Glutamatergic neuron (in vitro differentiated cells): ENCODE results near the gene TMEM121. TPM values are rescaled to one million over a fixed set of nuclear protein-coding genes. Genes with fewer than 3 reads are reported as not detected.
A peak's percentile ranks its signal among the peaks of the same experiment; 100 is the strongest.
"Not testable (repeated sequence)": the region's sequence is repeated elsewhere in the genome, so short reads cannot be mapped to it uniquely, and the experiment has no call there.

Source experiments
- DNase-seq: peaks from one replicate; pipeline ENCODE4 v3.0.0; 2022
- H3K27ac Mint-ChIP-seq: one replicate; pipeline ENCODE4 v1.8.0; 2020; ENCODE audit warnings: mild to moderate bottlenecking, mixed read lengths, inconsistent platforms; ENCODE audit not compliant: unreplicated experiment
- H3K27me3 Mint-ChIP-seq: one replicate; pipeline ENCODE4 v1.8.0; 2020; ENCODE audit warnings: mild to moderate bottlenecking, moderate library complexity, mixed read lengths, inconsistent platforms; ENCODE audit not compliant: unreplicated experiment
- H3K36me3 Mint-ChIP-seq: one replicate; pipeline ENCODE4 v1.8.0; 2020; ENCODE audit warnings: mild to moderate bottlenecking, mixed read lengths, inconsistent platforms; ENCODE audit not compliant: unreplicated experiment
- H3K4me1 Mint-ChIP-seq: one replicate; pipeline ENCODE4 v1.8.0; 2020; ENCODE audit warnings: mild to moderate bottlenecking, low read depth, mixed read lengths, inconsistent platforms; ENCODE audit not compliant: unreplicated experiment
- H3K4me3 Mint-ChIP-seq: one replicate; pipeline ENCODE4 v1.8.0; 2020; ENCODE audit warnings: mild to moderate bottlenecking, mixed read lengths, inconsistent platforms; ENCODE audit not compliant: unreplicated experiment
- H3K9me3 Mint-ChIP-seq: one replicate; pipeline ENCODE4 v1.8.0; 2020; ENCODE audit warnings: mild to moderate bottlenecking, moderate library complexity, mixed read lengths, inconsistent platforms; ENCODE audit not compliant: unreplicated experiment
- total RNA-seq: library from RNA; stranded (reverse); fragmentation: NEBNext Ultra II Directional; extraction: Animal tissue kit (Norgen Biotek cat#: 25700); gene quantifications from one replicate; pipeline ENCODE4 v1.2.1, GENCODE V29; 2021; ENCODE audit not compliant: unreplicated experiment
- TF ChIP-seq, protein P1 (sequence below): fragments of 200-600 bp; sonication (generic); IDR thresholded peaks from one replicate; pipeline ENCODE4 v1.5.0; 2021; ENCODE audit not compliant: partially characterized antibody, unreplicated experiment

TMEM121 gene
- total RNA-seq, 1 donor from 2014 or later, result 2.7 TPM

DNA sequence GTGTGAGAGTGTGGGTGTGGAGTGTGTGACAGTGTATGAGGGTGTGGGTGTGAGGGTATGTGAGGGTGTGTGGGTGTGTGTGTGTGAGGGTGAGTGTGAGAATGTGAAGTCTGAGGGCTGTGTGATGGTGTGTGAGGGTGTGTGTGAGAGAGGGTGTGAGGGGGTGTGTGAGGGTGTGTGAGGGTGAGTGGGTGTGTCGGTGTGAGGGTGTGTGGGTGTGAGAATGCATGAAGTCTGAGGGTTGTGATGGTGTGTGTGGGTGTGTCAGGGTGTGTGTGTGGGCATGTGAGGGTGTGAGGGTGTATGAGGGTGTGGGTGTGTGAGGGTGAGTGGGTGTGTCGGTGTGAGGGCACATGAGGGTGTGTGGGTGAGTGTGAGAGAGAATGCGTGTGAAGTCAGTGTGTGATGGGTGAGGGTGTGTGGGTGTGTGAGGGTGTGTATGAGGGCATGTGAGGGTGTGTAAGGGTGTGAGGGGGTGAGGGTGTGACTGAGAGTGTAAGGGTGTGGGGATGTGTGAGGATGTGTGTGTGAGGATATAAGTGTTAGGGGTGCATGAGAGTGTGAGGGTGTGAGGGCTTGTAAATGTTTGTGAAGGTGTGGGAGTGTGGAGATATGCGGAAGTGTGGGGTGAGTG, 36.4 kb downstream of the TMEM121 start:
- Mint-ChIP-seq H3K27ac (no peak overlapping the region), H3K9me3 (peaks cover 15% of the 10 kb centered on the region), H3K27me3 (peaks cover 12% of the 10 kb centered on the region), H3K4me1 (no peaks in the 10 kb centered on the region), H3K4me3 (no peak overlapping the region), H3K36me3 (peaks cover 10% of the 10 kb centered on the region)
- TF ChIP-seq, protein P1, sequence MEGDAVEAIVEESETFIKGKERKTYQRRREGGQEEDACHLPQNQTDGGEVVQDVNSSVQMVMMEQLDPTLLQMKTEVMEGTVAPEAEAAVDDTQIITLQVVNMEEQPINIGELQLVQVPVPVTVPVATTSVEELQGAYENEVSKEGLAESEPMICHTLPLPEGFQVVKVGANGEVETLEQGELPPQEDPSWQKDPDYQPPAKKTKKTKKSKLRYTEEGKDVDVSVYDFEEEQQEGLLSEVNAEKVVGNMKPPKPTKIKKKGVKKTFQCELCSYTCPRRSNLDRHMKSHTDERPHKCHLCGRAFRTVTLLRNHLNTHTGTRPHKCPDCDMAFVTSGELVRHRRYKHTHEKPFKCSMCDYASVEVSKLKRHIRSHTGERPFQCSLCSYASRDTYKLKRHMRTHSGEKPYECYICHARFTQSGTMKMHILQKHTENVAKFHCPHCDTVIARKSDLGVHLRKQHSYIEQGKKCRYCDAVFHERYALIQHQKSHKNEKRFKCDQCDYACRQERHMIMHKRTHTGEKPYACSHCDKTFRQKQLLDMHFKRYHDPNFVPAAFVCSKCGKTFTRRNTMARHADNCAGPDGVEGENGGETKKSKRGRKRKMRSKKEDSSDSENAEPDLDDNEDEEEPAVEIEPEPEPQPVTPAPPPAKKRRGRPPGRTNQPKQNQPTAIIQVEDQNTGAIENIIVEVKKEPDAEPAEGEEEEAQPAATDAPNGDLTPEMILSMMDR, result no peak
- DNase-seq, result no peak

DNA sequence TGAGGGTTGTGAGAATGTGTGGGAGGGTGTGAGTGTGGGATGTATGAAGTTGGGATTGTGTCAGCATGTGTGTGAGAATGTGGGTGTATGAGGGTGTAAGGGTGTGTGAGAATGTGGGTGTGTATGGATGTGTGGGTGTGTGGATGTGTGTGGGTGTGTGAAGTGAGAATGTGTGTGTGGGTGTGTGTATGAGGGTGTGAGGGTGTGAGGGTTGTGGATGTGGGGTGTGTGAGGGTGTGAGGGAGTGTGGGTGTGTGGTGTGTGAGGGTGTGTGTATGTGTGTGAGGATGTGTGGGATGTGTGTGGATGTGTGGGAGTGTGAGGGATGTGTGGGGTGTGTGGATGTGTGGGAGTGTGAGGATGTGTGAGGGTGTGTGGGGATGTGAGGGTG, 37.0 kb downstream of the TMEM121 start:
- TF ChIP-seq, protein P1, result no peak
- Mint-ChIP-seq H3K4me1 (no peaks in the 10 kb centered on the region), H3K27ac (no peak overlapping the region), H3K36me3 (peaks cover 15% of the 10 kb centered on the region), H3K27me3 (peaks cover 16% of the 10 kb centered on the region), H3K9me3 (peaks cover 20% of the 10 kb centered on the region), H3K4me3 (no peak overlapping the region)
- no peak for DNase-seq

DNA sequence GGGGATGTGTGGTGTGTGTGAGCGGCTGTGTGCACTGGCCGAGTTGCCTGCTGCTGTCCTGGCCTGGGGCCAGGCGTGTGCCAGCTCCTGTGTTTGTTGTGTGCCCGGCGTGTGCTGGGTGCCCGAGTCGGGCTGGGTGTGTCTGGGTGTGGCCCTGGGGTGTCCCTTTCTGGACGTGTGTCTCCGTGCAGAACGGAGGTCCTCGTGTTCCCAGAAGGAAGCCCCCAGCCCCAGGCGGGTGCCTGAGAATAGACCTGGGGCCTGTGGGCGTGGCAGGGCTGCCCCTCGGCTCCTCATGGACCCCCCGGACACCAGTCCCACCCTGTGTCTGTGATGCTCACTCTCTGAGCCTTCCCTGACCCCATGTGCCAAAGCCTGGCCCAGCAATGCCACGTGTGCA, 38.2 kb downstream of the TMEM121 start:
- H3K4me1 Mint-ChIP-seq, H3K4me3 Mint-ChIP-seq, H3K27ac Mint-ChIP-seq, DNase-seq: not testable (repeated sequence)
- Mint-ChIP-seq H3K9me3 (peaks cover 22% of the 10 kb centered on the region), H3K36me3 (peaks cover 15% of the 10 kb centered on the region), H3K27me3 (peaks cover 21% of the 10 kb centered on the region)

DNA sequence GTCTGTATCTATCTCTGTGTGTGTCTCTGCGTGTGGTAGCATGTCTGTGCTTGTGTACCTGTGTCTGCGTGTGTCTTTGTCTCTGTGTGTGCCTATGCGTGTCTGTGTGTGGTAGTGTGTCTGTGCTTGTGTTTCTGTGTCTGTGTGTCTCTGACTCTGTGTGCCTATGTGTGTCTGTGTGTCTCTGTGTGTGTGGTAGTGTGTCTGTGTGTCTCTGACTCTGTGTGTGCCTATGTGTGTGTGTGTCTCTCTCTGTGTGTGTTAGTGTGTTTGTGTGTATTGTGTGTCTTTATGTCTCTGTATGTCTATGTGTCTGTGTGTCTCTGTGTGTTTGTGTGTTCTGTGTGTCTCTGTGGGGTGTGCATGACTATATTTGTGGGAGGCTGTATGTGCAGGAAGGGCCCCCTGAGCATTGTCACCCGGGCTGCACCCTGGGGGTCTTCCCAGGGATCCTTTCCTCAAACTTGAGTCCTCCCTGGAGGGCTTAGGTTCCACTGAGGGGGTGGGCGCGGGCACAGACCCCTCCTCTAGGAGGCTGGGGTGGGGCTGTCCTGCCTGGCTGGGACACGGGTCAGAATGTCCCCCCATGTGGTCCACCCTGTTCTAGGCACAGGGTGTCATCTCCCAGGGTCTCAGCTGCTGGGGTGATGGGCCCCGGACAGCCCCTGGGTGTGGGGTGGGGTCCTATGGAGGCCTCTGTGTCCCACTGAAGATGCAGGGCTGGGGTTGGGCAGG, 39.0 kb downstream of the TMEM121 start:
- Mint-ChIP-seq H3K36me3 (peaks cover 15% of the 10 kb centered on the region), H3K9me3 (peaks cover 27% of the 10 kb centered on the region), H3K27me3 (peaks cover 21% of the 10 kb centered on the region)
- H3K4me3 Mint-ChIP-seq, H3K4me1 Mint-ChIP-seq, DNase-seq, H3K27ac Mint-ChIP-seq: not testable (repeated sequence)

DNA sequence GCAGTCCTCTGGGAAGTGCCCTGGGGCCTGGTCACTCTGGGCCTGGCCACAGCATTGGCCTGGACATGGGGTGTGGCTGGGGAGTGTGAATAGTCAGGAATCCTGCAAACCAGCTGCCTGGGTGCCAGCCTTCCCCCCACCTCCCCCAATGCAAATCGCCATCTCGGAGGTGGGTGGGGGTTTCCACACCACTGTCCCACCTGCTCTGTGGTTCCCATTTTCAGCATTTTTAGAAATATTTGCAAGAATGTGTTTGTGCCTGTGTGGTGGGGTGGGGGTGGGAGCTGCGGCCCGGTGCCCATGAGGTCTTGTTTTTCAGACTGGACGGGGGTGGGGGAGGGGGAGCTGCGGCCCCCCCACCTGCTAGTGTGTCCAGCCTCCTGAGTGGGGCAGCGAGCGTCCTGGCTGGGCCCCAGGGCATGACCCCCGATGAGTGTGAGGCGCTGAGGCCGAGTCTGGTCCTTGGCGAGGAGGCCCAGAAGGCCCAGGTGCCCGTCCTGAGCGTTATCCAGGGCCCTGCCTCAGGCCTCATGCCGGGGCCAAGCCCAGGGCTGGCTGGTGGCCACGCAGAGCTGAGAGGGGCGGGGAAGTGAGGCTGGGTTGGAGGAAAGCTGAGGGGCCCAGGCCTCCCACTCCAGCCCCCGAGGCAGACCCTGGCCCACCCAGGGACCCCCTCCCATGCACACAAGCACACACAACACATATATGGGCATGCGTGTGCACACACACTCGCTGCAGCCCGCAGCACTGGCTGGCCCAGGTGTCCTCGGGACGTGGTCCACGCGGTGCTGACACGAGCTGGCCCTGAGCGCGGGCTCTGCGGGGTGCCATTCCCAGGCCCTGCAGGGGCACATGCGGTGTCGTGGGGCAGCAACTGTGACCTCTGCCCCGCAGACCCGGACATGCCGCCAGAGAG, 40.1 kb downstream of the TMEM121 start:
- not testable (repeated sequence) for DNase-seq, H3K27ac Mint-ChIP-seq, H3K4me1 Mint-ChIP-seq, H3K4me3 Mint-ChIP-seq
- H3K27me3 Mint-ChIP-seq, result peaks cover 24% of the 10 kb centered on the region
- H3K9me3 Mint-ChIP-seq, result peaks cover 28% of the 10 kb centered on the region
- peaks cover 15% of the 10 kb centered on the region for H3K36me3 Mint-ChIP-seq

DNA sequence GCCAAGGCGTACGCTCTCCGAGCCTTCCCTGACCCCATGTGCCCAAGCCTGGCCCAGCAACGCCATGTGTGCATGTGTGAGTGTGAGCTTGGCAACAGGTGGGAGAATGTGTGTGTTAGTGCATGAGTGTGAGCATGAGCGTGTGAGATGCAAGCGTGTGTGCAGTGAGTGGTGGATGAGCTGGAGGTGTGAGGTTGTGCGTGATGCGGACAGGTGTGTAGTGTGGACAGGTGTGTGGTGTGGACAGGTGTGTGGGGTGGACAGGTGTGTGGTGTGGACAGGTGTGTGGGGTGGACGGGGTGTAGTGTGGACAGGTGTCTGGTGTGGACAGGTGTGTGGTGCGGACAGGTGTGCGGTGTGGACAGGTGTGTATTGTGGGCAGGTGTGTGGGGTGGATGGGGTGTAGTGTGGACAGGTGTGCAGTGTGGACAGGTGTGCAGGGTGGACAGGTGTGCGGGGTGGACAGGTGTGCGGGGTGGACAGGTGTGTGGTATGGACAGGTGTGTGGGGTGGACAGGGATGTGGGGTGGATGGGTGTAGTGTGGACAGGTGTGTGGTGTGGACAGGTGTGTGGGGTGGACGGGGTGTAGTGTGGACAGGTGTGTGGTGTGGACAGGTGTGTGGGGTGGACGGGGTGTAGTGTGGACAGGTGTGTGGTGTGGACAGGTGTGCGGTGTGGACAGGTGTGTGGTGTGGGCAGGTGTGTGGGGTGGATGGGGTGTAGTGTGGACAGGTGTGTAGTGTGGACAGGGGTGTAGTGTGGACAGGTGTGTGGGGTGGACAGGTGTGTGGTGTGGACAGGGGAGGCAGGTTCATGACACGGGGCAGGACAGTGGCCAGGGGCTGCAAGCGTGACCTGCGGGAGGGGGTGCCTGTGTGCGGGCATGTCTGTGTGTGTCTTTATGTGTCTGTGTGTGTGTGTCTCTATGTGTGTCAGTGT, 41.1 kb downstream of the TMEM121 start:
- not testable (repeated sequence) for H3K4me3 Mint-ChIP-seq

DNA sequence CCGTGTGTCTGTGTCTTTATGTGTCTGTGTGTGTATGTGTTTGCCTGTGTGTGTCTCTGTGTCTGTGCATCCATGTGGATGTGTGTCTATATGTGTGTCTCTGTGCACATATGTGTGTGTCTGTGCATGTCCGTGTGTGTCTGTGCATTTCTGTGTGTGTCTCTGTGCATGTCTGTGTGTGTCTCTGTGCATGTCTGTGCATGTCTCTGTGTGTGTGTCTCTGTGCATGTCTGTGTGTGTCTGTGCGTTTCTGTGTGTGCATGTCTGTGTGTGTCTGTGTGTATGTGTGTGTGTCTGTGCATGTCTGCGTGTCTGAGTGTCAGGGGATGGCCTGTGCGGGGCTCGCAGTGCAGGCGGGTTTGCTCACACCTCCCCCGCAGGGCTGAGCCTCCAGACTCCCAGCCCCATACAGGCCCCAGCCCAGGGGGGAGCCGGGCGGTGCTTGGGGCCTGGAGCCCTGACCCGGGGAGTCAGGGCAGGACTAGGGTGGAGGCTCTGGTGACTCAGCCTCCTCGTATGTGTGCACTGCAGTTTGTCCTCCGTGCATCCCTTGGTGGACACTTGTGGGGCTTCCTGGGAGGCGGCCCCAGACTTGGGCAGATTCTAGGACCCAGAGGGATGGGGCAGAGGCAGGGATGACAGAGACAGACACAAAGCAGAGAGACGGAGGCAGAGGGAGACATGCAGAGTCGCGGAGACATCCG, 41.9 kb downstream of the TMEM121 start:
- H3K4me1 Mint-ChIP-seq, H3K4me3 Mint-ChIP-seq, DNase-seq, H3K27ac Mint-ChIP-seq: not testable (repeated sequence)
- H3K27me3 Mint-ChIP-seq, result peaks cover 23% of the 10 kb centered on the region
- H3K9me3 Mint-ChIP-seq, result peaks cover 28% of the 10 kb centered on the region
- H3K36me3 Mint-ChIP-seq, result peaks cover 19% of the 10 kb centered on the region

More for the DNA sequence above, 41.1 kb downstream of the TMEM121 start:
- H3K4me1 Mint-ChIP-seq, DNase-seq: not testable (repeated sequence)
- peaks cover 28% of the 10 kb centered on the region for H3K9me3 Mint-ChIP-seq
- H3K36me3 Mint-ChIP-seq, result peaks cover 15% of the 10 kb centered on the region
- peak overlapping the region; percentile 49 for H3K27ac Mint-ChIP-seq
- H3K27me3 Mint-ChIP-seq, result peaks cover 24% of the 10 kb centered on the region
